Smooth muscle cell (in vitro differentiated cells): Measurements from ENCODE around the gene PDK4. TPM values are rescaled to one million over a fixed set of nuclear protein-coding genes. Genes with fewer than 3 reads are reported as not detected.
"Not testable (repeated sequence)": the region's sequence is repeated elsewhere in the genome, so short reads cannot be mapped to it uniquely, and the experiment has no call there.

Experiments used
- DNase-seq: peaks from one replicate; lab custom pipeline; 2025; ENCODE audit not compliant: unreplicated experiment; lab: John Stamatoyannopoulos, UW
- H2AFZ ChIP-seq: fragments of 200-600 bp; sonication (generic); 2 replicates; pipeline ENCODE4 v1.6.0; 2016; ENCODE audit warnings: antibody characterized with exemption, low read depth, mild to moderate bottlenecking
- H3F3A ChIP-seq: fragments of 200-600 bp; sonication (generic); 2 replicates; pipeline ENCODE4 v1.6.0; 2017; ENCODE audit warnings: antibody characterized with exemption, low read depth
- H3K27ac ChIP-seq: fragments of 200-600 bp; sonication (generic); 2 replicates; pipeline ENCODE4 v1.5.1; 2016; ENCODE audit warnings: low read depth, mild to moderate bottlenecking
- H3K27me3 ChIP-seq: fragments of 200-600 bp; sonication (generic); 2 replicates; pipeline ENCODE4 v1.6.1; 2016; ENCODE audit warnings: low read depth, mild to moderate bottlenecking
- H3K36me3 ChIP-seq: fragments of 200-600 bp; sonication (generic); 2 replicates; pipeline ENCODE4 v1.5.1; 2016; ENCODE audit warnings: low read depth
- H3K4me1 ChIP-seq: fragments of 200-600 bp; sonication (generic); 2 replicates; pipeline ENCODE4 v1.5.1; 2016; ENCODE audit warnings: low read depth
- H3K4me2 ChIP-seq: fragments of 200-600 bp; sonication (generic); 2 replicates; pipeline ENCODE4 v1.6.0; 2016; ENCODE audit warnings: mild to moderate bottlenecking
- H3K4me3 ChIP-seq: fragments of 200-600 bp; sonication (generic); 2 replicates; pipeline ENCODE4 v1.5.1; 2016; ENCODE audit warnings: mild to moderate bottlenecking
- H3K79me2 ChIP-seq: fragments of 200-600 bp; sonication (generic); 2 replicates; pipeline ENCODE4 v1.6.0; 2016; ENCODE audit warnings: low read depth, mild to moderate bottlenecking
- H3K9ac ChIP-seq: fragments of 200-600 bp; sonication (generic); 2 replicates; pipeline ENCODE4 v1.6.0; 2016; ENCODE audit warnings: low read depth
- H3K9me3 ChIP-seq: fragments of 200-600 bp; sonication (generic); replicated peaks from 2 replicates; pipeline ENCODE4 v1.5.1; 2016; ENCODE audit warnings: low read depth
- H4K20me1 ChIP-seq: fragments of 200-600 bp; sonication (generic); 2 replicates; pipeline ENCODE4 v1.6.0; 2016; ENCODE audit warnings: low read depth
- WGBS: methylation state at CpG from one replicate; pipeline ENCODE4 v1.1.7; 2016; ENCODE audit warnings: low lambda C conversion rate; 5-methylcytosine and 5-hydroxymethylcytosine counted together
- polyA plus RNA-seq: library from polyadenylated mRNA; unstranded; fragments of >200 nt; fragmentation: Nextera tagmentation; extraction: Ambion mirVana; gene quantifications from 2 replicates; pipeline ENCODE4 v1.2.1, GENCODE V29; 2016
- total RNA-seq: library from RNA; depleted of rRNA; stranded (reverse); fragments of >200 nt; gene quantifications from 2 replicates; pipeline ENCODE4 v1.2.3, GENCODE V29; 2014
- TF ChIP-seq, protein P1 (sequence below): fragments of 200-600 bp; sonication (generic); IDR thresholded peaks from 2 replicates; pipeline ENCODE4 v1.5.1; 2017; ENCODE audit warnings: borderline replicate concordance, mild to moderate bottlenecking, antibody characterized with exemption; ENCODE audit not compliant: insufficient read depth, poor library complexity, severe bottlenecking

The PDK4 gene
- total and polyA plus RNA-seq, 2 experiments from 2014 or later: not detected

DNA sequence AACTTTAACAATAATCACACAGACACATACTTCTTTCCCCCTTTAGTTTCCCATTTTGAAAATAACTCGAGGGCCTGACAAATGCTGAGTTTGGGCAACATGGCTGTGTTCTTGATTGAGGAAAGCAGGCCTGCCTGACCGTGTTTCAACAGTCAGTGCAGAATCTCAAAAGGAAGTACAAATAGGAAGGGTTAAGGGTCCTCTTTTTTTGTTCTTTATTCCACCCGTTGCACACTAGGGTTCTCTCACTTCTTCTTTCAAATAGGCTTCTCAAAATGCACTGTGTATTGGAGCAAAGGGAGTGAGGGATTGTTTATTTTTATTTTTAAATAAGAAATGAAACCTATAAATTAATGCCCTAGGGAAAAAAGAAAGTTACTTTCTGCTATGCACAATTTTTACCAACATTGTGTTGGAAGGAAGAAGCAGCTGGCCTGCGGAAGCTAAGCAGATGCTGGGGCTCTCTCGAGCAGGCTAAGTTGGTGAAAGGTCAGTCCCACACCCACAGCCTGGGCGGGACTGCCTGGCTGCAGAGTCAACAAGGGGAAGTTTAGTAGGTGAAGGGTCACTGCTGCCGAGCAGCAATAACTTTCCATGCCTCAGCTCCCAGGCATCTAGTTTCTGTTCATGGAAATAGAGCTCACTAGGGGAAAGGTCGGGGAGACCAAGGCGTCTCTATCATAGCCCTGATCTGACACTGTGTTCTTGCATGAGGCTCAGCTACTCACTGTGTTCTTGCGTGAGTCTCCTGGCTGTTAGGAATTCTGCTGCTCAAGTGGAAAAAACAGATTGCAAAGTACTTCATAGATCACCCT lies 12.2 kb upstream of the PDK4 start:
- H3K9ac ChIP-seq: peak overlapping the region; percentile 87

DNA sequence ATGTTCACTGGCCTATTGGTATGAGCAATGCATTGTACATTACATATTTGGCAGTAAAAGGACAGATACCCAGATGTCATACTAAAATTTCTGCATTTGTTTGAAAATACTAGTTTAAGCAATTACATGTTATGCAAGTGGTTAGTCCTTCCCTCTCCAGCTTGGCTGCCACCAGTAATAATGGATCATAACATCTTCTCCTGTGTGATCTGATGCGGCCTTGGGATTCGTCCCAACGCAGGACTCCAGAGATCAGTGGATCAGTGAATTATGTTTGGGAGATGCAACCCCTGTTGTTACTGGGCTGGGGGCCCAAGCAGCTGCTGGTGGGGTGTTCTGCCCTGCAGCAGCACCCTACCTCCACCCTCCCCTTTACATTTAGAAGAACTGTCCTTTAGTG lies 11.2 kb upstream of the PDK4 start:
- Histone ChIP-seq H3K9ac (no peak overlapping the region), H3K27me3 (no peaks in the 10 kb centered on the region), H3K9me3 (no peaks in the 10 kb centered on the region), H3K79me2 (no peaks in the 10 kb centered on the region), H3K27ac (peak overlapping the region; percentile 92), H3F3A (peaks cover 12% of the 10 kb centered on the region), H3K4me1 (peaks cover 6% of the 10 kb centered on the region), H4K20me1 (no peaks in the 10 kb centered on the region), H3K4me2 (no peak overlapping the region), H2AFZ (no peak overlapping the region), H3K4me3 (no peak overlapping the region), H3K36me3 (no peaks in the 10 kb centered on the region)
- WGBS: 93% methylated on average over 3 of the region's 3 CpGs
- TF ChIP-seq, protein P1, sequence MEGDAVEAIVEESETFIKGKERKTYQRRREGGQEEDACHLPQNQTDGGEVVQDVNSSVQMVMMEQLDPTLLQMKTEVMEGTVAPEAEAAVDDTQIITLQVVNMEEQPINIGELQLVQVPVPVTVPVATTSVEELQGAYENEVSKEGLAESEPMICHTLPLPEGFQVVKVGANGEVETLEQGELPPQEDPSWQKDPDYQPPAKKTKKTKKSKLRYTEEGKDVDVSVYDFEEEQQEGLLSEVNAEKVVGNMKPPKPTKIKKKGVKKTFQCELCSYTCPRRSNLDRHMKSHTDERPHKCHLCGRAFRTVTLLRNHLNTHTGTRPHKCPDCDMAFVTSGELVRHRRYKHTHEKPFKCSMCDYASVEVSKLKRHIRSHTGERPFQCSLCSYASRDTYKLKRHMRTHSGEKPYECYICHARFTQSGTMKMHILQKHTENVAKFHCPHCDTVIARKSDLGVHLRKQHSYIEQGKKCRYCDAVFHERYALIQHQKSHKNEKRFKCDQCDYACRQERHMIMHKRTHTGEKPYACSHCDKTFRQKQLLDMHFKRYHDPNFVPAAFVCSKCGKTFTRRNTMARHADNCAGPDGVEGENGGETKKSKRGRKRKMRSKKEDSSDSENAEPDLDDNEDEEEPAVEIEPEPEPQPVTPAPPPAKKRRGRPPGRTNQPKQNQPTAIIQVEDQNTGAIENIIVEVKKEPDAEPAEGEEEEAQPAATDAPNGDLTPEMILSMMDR: no peak
- DNase-seq: no peak

More for the DNA sequence above, 12.2 kb upstream of the PDK4 start:
- peaks cover 12% of the 10 kb centered on the region for H3F3A ChIP-seq
- 12% methylated on average over 10 of the region's 10 CpGs for WGBS
- H3K27me3 ChIP-seq: no peaks in the 10 kb centered on the region
- peak overlapping the region; percentile 92 for H3K27ac ChIP-seq
- TF ChIP-seq, protein P1: no peak
- peak; percentile 46 for DNase-seq
- no peaks in the 10 kb centered on the region for H3K9me3 ChIP-seq
- H3K79me2 ChIP-seq: no peaks in the 10 kb centered on the region
- H3K4me3 ChIP-seq: peak overlapping the region; percentile 15
- no peaks in the 10 kb centered on the region for H4K20me1 ChIP-seq
- peaks cover 6% of the 10 kb centered on the region for H3K4me1 ChIP-seq
- H3K4me2 ChIP-seq: peak overlapping the region; percentile 74
- no peak overlapping the region for H2AFZ ChIP-seq
- H3K36me3 ChIP-seq: no peaks in the 10 kb centered on the region

DNA sequence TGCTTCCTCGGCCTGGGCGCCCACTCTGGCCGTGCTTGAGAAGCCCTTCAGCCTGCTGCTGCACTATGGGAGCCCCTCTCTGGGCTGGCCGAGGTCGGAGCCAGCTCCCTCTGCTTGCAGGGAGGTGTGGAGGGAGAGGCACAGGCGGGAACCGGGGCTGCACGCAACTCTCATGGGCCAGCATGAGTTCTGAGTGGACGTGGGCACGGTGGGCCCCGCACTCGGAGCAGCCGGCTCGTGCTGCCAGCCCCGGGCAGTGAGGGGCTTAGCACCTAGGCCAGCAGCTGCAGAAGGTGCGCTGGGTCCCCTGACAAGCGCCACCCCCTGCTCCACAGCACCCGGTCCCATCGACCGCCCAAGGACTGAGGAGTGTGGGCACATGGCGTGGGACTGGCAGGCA lies 9.0 kb upstream of the PDK4 start:
- no peaks in the 10 kb centered on the region for H3K9me3 ChIP-seq
- 93% methylated on average over 21 of the region's 21 CpGs for WGBS
- peaks cover 12% of the 10 kb centered on the region for H3F3A ChIP-seq
- no peaks in the 10 kb centered on the region for H4K20me1 ChIP-seq
- TF ChIP-seq, protein P1: no peak
- peaks cover 6% of the 10 kb centered on the region for H3K4me1 ChIP-seq
- H3K79me2 ChIP-seq: no peaks in the 10 kb centered on the region
- H2AFZ ChIP-seq: no peak overlapping the region
- no peaks in the 10 kb centered on the region for H3K36me3 ChIP-seq
- H3K27me3 ChIP-seq: peaks cover 8% of the 10 kb centered on the region
- H3K27ac ChIP-seq: no peak overlapping the region
- H3K9ac ChIP-seq: no peak overlapping the region
- DNase-seq: no peak
- H3K4me2 ChIP-seq: no peak overlapping the region
- H3K4me3 ChIP-seq: no peak overlapping the region

DNA sequence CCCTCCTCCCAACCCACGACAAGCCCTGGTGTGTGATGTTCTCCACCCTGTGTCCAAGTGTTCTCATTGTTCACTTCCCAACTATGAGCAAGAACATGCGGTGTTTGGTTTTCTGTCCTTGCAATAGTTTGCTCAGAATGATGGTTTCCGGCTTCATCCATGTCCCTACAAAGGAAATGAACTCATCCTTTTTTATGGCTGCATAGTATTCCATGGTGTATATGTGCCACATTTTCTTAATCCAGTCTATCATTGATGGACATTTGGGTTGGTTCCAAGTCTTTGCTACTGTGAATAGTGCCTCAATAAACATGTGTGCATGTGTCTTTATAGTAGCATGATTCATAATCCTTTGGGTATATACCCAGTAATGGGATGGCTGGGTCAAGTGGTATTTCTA lies 8.5 kb upstream of the PDK4 start:
- H3K4me2 ChIP-seq, H2AFZ ChIP-seq, DNase-seq, H3K36me3 ChIP-seq, H3K27ac ChIP-seq, H3K4me3 ChIP-seq, H3K9ac ChIP-seq, H3K79me2 ChIP-seq, H3K9me3 ChIP-seq, H3K4me1 ChIP-seq, H3K27me3 ChIP-seq, H4K20me1 ChIP-seq: not testable (repeated sequence)
- H3F3A ChIP-seq: peaks cover 11% of the 10 kb centered on the region
- 94% methylated on average over 3 of the region's 3 CpGs for WGBS

DNA sequence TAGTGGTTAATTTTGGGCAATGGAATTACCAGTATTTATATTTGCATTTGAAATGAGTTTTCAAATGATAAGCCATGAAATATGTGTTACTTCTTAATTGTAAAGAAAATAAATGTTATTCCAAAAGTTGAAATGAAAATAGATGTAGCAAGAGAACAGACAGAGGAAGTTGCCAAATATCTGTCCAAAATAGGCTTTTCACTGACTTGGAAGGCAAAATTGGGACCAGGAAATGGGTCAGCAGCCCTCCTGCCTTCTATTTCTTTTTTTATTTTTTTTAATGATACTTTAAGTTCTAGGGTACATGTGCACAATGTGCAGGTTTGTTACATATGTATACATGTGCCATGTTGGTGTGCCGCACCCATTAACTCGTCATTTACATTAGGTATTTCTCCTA lies 8.1 kb upstream of the PDK4 start:
- not testable (repeated sequence) for H2AFZ ChIP-seq, DNase-seq, H3K36me3 ChIP-seq, H4K20me1 ChIP-seq, H3K4me1 ChIP-seq, H3K4me2 ChIP-seq, H3F3A ChIP-seq, H3K27me3 ChIP-seq, H3K79me2 ChIP-seq, H3K4me3 ChIP-seq, H3K27ac ChIP-seq, H3K9me3 ChIP-seq, H3K9ac ChIP-seq
- 100% methylated on average over 2 of the region's 2 CpGs for WGBS
